Measurements from ENCODE around the gene EPAS1.
A peak's percentile ranks its signal among the peaks of the same experiment; 100 is the strongest.

The EPAS1 gene

GRCh38 chr2:46298522-46299353 is 1.5 kb downstream of the EPAS1 start:
- H3K4me3 Mint-ChIP-seq: peak overlapping the region; percentile 93 to 94
- H3K27ac Mint-ChIP-seq: peak overlapping the region in 1 of 2 donors; percentile 91
- ATAC-seq (replicated peaks): no peak
- H3K27me3 Mint-ChIP-seq: peaks cover 32 to 61% of the 10 kb centered on the region in 2 donors
- H3K36me3 Mint-ChIP-seq (ENCODE audit: insufficient read depth): peaks cover 8% of the 10 kb centered on the region
- no peaks in the 10 kb centered on the region for H3K9me3 Mint-ChIP-seq
- peak; percentile 17 to 27 (median 17) for DNase-seq
- peaks cover 26% of the 10 kb centered on the region in 2 donors for H3K4me1 Mint-ChIP-seq (ENCODE audit: low read depth in 2 of 2)

GRCh38 chr2:46299365-46300263 is 2.4 kb downstream of the EPAS1 start:
- Mint-ChIP-seq H3K27ac (no peak overlapping the region), H3K4me1 (ENCODE audit: low read depth in 2 of 2) (peaks cover 30 to 34% of the 10 kb centered on the region in 2 donors), H3K9me3 (peaks cover 0 to under 1% of the 10 kb centered on the region in 2 donors), H3K4me3 (peak overlapping the region; percentile 93 to 94), H3K27me3 (peaks cover 35 to 67% of the 10 kb centered on the region in 2 donors), H3K36me3 (ENCODE audit: insufficient read depth) (peaks cover 8% of the 10 kb centered on the region)
- no peak for DNase-seq
- no peak for ATAC-seq (replicated peaks)

- no peak overlapping the region for H3K4me3 Mint-ChIP-seq
- peaks cover 8% of the 10 kb centered on the region for H3K36me3 Mint-ChIP-seq (ENCODE audit: insufficient read depth)
- peaks cover 39 to 75% of the 10 kb centered on the region in 2 donors for H3K27me3 Mint-ChIP-seq
- peaks cover 36 to 42% of the 10 kb centered on the region in 2 donors for H3K4me1 Mint-ChIP-seq (ENCODE audit: low read depth in 2 of 2)
- no peak overlapping the region for H3K27ac Mint-ChIP-seq
- H3K9me3 Mint-ChIP-seq: peaks cover 0 to 5% of the 10 kb centered on the region in 2 donors
- ATAC-seq (replicated peaks) (no peak), DNase-seq (no peak)
Observed at GRCh38 chr2:46300406-46300832, 3.2 kb downstream of the EPAS1 start.

GRCh38 chr2:46302005-46302695 is 4.9 kb downstream of the EPAS1 start:
- Mint-ChIP-seq H3K27ac (no peak overlapping the region), H3K4me3 (no peak overlapping the region), H3K9me3 (peaks cover 0 to 5% of the 10 kb centered on the region in 2 donors), H3K36me3 (ENCODE audit: insufficient read depth) (peaks cover 8% of the 10 kb centered on the region), H3K27me3 (peaks cover 39 to 79% of the 10 kb centered on the region in 2 donors), H3K4me1 (ENCODE audit: low read depth in 2 of 2) (peaks cover 39 to 43% of the 10 kb centered on the region in 2 donors)
- no peak for ATAC-seq (replicated peaks)
- DNase-seq: no peak

GRCh38 chr2:46303233-46303632 is 6.0 kb downstream of the EPAS1 start:
- H3K36me3 Mint-ChIP-seq (ENCODE audit: insufficient read depth): peaks cover 1% of the 10 kb centered on the region
- DNase-seq: no peak
- peaks cover 43 to 84% of the 10 kb centered on the region in 2 donors for H3K27me3 Mint-ChIP-seq
- no peak for ATAC-seq (replicated peaks)
- H3K27ac Mint-ChIP-seq: no peak overlapping the region
- peaks cover 33 to 34% of the 10 kb centered on the region in 2 donors for H3K4me1 Mint-ChIP-seq (ENCODE audit: low read depth in 2 of 2)
- no peak overlapping the region for H3K4me3 Mint-ChIP-seq
- H3K9me3 Mint-ChIP-seq: peaks cover 0 to 5% of the 10 kb centered on the region in 2 donors

GRCh38 chr2:46303822-46304221 is 6.6 kb downstream of the EPAS1 start:
- no peaks in the 10 kb centered on the region for H3K36me3 Mint-ChIP-seq (ENCODE audit: insufficient read depth)
- no peak overlapping the region for H3K27ac Mint-ChIP-seq
- H3K27me3 Mint-ChIP-seq: peaks cover 43 to 82% of the 10 kb centered on the region in 2 donors
- H3K9me3 Mint-ChIP-seq: peaks cover 0 to 5% of the 10 kb centered on the region in 2 donors
- no peak overlapping the region for H3K4me3 Mint-ChIP-seq
- peaks cover 28 to 31% of the 10 kb centered on the region in 2 donors for H3K4me1 Mint-ChIP-seq (ENCODE audit: low read depth in 2 of 2)
- no peak for DNase-seq
- ATAC-seq (replicated peaks): no peak

GRCh38 chr2:46304635-46305034 is 7.4 kb downstream of the EPAS1 start:
- Mint-ChIP-seq H3K9me3 (peaks cover 0 to 5% of the 10 kb centered on the region in 2 donors), H3K36me3 (ENCODE audit: insufficient read depth) (no peaks in the 10 kb centered on the region), H3K27me3 (peaks cover 40 to 82% of the 10 kb centered on the region in 2 donors), H3K4me1 (ENCODE audit: low read depth in 2 of 2) (peaks cover 20 to 23% of the 10 kb centered on the region in 2 donors), H3K4me3 (peak overlapping the region; percentile 68 to 77), H3K27ac (no peak overlapping the region)
- DNase-seq (peak in 1 of 3 experiments; percentile 14), ATAC-seq (replicated peaks) (peak; percentile 89)

GRCh38 chr2:46305187-46305586 is 8.0 kb downstream of the EPAS1 start:
- H3K27ac Mint-ChIP-seq: no peak overlapping the region
- peaks cover 35 to 82% of the 10 kb centered on the region in 2 donors for H3K27me3 Mint-ChIP-seq
- no peaks in the 10 kb centered on the region for H3K36me3 Mint-ChIP-seq (ENCODE audit: insufficient read depth)
- H3K9me3 Mint-ChIP-seq: peaks cover 0 to 5% of the 10 kb centered on the region in 2 donors
- H3K4me1 Mint-ChIP-seq (ENCODE audit: low read depth in 2 of 2): peaks cover 17 to 19% of the 10 kb centered on the region in 2 donors
- H3K4me3 Mint-ChIP-seq: peak overlapping the region; percentile 68 to 77
- DNase-seq (no peak), ATAC-seq (replicated peaks) (no peak)

GRCh38 chr2:46305767-46306166 is 8.6 kb downstream of the EPAS1 start:
- DNase-seq (no peak), ATAC-seq (replicated peaks) (no peak)
- Mint-ChIP-seq H3K27ac (no peak overlapping the region), H3K36me3 (ENCODE audit: insufficient read depth) (no peaks in the 10 kb centered on the region), H3K4me1 (ENCODE audit: low read depth in 2 of 2) (peaks cover 17 to 19% of the 10 kb centered on the region in 2 donors), H3K4me3 (peak overlapping the region in 1 of 2 donors; percentile 68), H3K9me3 (peaks cover 0 to 5% of the 10 kb centered on the region in 2 donors), H3K27me3 (peaks cover 29 to 82% of the 10 kb centered on the region in 2 donors)

- DNase-seq: no peak
- Mint-ChIP-seq H3K4me1 (ENCODE audit: low read depth in 2 of 2) (peaks cover 17 to 19% of the 10 kb centered on the region in 2 donors), H3K27ac (no peak overlapping the region)
Observed at GRCh38 chr2:46306330-46306751, 9.1 kb downstream of the EPAS1 start.

GRCh38 chr2:46306988-46307655 is 9.9 kb downstream of the EPAS1 start:
- H3K4me1 Mint-ChIP-seq (ENCODE audit: low read depth in 2 of 2): peaks cover 17 to 19% of the 10 kb centered on the region in 2 donors
- H3K36me3 Mint-ChIP-seq (ENCODE audit: insufficient read depth): no peaks in the 10 kb centered on the region
- peaks cover 0 to 5% of the 10 kb centered on the region in 2 donors for H3K9me3 Mint-ChIP-seq
- DNase-seq (no peak), ATAC-seq (replicated peaks) (no peak)
- peaks cover 24 to 82% of the 10 kb centered on the region in 2 donors for H3K27me3 Mint-ChIP-seq
- H3K27ac Mint-ChIP-seq: no peak overlapping the region
- no peak overlapping the region for H3K4me3 Mint-ChIP-seq

More at GRCh38 chr2:46306330-46306751, 9.1 kb downstream of the EPAS1 start:
- Mint-ChIP-seq H3K9me3 (peaks cover 0 to 5% of the 10 kb centered on the region in 2 donors), H3K27me3 (peaks cover 24 to 82% of the 10 kb centered on the region in 2 donors), H3K4me3 (no peak overlapping the region), H3K36me3 (ENCODE audit: insufficient read depth) (no peaks in the 10 kb centered on the region)
- ATAC-seq (replicated peaks): no peak

- peaks cover 0 to 5% of the 10 kb centered on the region in 2 donors for H3K9me3 Mint-ChIP-seq
- no peak for ATAC-seq (replicated peaks)
- H3K27me3 Mint-ChIP-seq: peaks cover 18 to 72% of the 10 kb centered on the region in 2 donors
- no peak for DNase-seq
- no peaks in the 10 kb centered on the region for H3K36me3 Mint-ChIP-seq (ENCODE audit: insufficient read depth)
- peaks cover 17 to 19% of the 10 kb centered on the region in 2 donors for H3K4me1 Mint-ChIP-seq (ENCODE audit: low read depth in 2 of 2)
- H3K4me3 Mint-ChIP-seq: no peak overlapping the region
- H3K27ac Mint-ChIP-seq: no peak overlapping the region
Observed at GRCh38 chr2:46308081-46308480, 10.9 kb downstream of the EPAS1 start.

Measured in effector memory CD8-positive, alpha-beta T cell (primary cell).